Cardiac muscle cell (in vitro differentiated cells and primary cell): ENCODE data around the gene MAT2B. TPM values are rescaled to one million over a fixed set of nuclear protein-coding genes. Genes with fewer than 3 reads are reported as not detected.
A peak's percentile ranks its signal among the peaks of the same experiment; 100 is the strongest.

Experiments
- DNase-seq, 2 donors: peaks; one replicate each; pipeline versions ENCODE4 v3.0.0 to v3.0.0-alpha.2; 2010 to 2017; ENCODE audit warnings: low read depth in 1 of 2, low spot score in 1 of 2
- H3K27ac ChIP-seq: fragments of 200-600 bp; sonication (generic); 2 replicates; pipeline ENCODE4 v1.5.1; 2016
- H3K27me3 ChIP-seq: fragments of 200-600 bp; sonication (generic); 2 replicates; pipeline ENCODE4 v1.6.0; 2016; ENCODE audit warnings: control low read depth
- H3K36me3 ChIP-seq: fragments of 200-600 bp; sonication (generic); 2 replicates; pipeline ENCODE4 v1.5.1; 2016; ENCODE audit warnings: control low read depth
- H3K4me1 ChIP-seq: fragments of 200-600 bp; sonication (generic); 2 replicates; pipeline ENCODE4 v1.8.1; 2017; ENCODE audit warnings: low read depth, mild to moderate bottlenecking, mixed run types
- H3K4me3 ChIP-seq: fragments of 200-600 bp; sonication (generic); 2 replicates; pipeline ENCODE4 v1.5.1; 2016; ENCODE audit warnings: mild to moderate bottlenecking
- H3K9me3 ChIP-seq: fragments of 200-600 bp; sonication (generic); 2 replicates; pipeline ENCODE4 v1.5.1; 2017; ENCODE audit warnings: low read depth, mild to moderate bottlenecking, control low read depth
- CTCF ChIP-seq: IDR thresholded peaks from 2 replicates; pipeline ENCODE4 v1.5.1; 2012; ENCODE audit warnings: low read depth, mild to moderate bottlenecking, low read length
- polyA plus RNA-seq: library from polyadenylated mRNA; unstranded; fragments of >200 nt; fragmentation: Nextera tagmentation; extraction: Ambion mirVana; gene quantifications from 2 replicates; pipeline ENCODE4 v1.2.1, GENCODE V29; 2016
- total RNA-seq: library from RNA; depleted of rRNA; stranded (reverse); fragments of >200 nt; gene quantifications from 2 replicates; pipeline ENCODE4 v1.2.3, GENCODE V29; 2016

Gene MAT2B
- total and polyA plus RNA-seq, 2 experiments from 2014 or later = 30.2 to 38.3 TPM

- Histone ChIP-seq H3K9me3 (no peaks in the 10 kb centered on the region), H3K4me3 (no peak overlapping the region), H3K4me1 (peaks cover 3% of the 10 kb centered on the region), H3K27ac (no peak overlapping the region), H3K36me3 (no peaks in the 10 kb centered on the region), H3K27me3 (peaks cover 8% of the 10 kb centered on the region)
- no peak for DNase-seq
- no peak for TF ChIP-seq CTCF
Measured at GRCh38 chr5:163561339-163561738, 55.9 kb downstream of the MAT2B start.

- Histone ChIP-seq H3K9me3 (no peaks in the 10 kb centered on the region), H3K36me3 (no peaks in the 10 kb centered on the region), H3K4me1 (peaks cover 3% of the 10 kb centered on the region), H3K27ac (no peak overlapping the region), H3K27me3 (peaks cover 16% of the 10 kb centered on the region), H3K4me3 (no peak overlapping the region)
- no peak for TF ChIP-seq CTCF
- no peak for DNase-seq
Measured at GRCh38 chr5:163562071-163562470, 56.7 kb downstream of the MAT2B start.

- no peak for DNase-seq
- no peak for TF ChIP-seq CTCF
- peaks cover 21% of the 10 kb centered on the region for H3K27me3 ChIP-seq
- H3K9me3 ChIP-seq = no peaks in the 10 kb centered on the region
- no peak overlapping the region for H3K4me3 ChIP-seq
- H3K4me1 ChIP-seq = peaks cover 3% of the 10 kb centered on the region
- H3K27ac ChIP-seq = no peak overlapping the region
- H3K36me3 ChIP-seq = no peaks in the 10 kb centered on the region
Measured at GRCh38 chr5:163563112-163563511, 57.7 kb downstream of the MAT2B start.

GRCh38 chr5:163563880-163564279, 58.5 kb downstream of the MAT2B start:
- peaks cover 3% of the 10 kb centered on the region for H3K4me1 ChIP-seq
- no peak for TF ChIP-seq CTCF
- DNase-seq = no peak
- H3K9me3 ChIP-seq = no peaks in the 10 kb centered on the region
- H3K4me3 ChIP-seq = no peak overlapping the region
- no peaks in the 10 kb centered on the region for H3K36me3 ChIP-seq
- H3K27me3 ChIP-seq = peaks cover 28% of the 10 kb centered on the region
- no peak overlapping the region for H3K27ac ChIP-seq

- no peak overlapping the region for H3K4me3 ChIP-seq
- H3K4me1 ChIP-seq = peaks cover 3% of the 10 kb centered on the region
- peak; percentile 86 for TF ChIP-seq CTCF
- no peaks in the 10 kb centered on the region for H3K9me3 ChIP-seq
- H3K27ac ChIP-seq = no peak overlapping the region
- H3K36me3 ChIP-seq = no peaks in the 10 kb centered on the region
- peaks cover 28% of the 10 kb centered on the region for H3K27me3 ChIP-seq
- DNase-seq = peak; percentile 67 to 76
Measured at GRCh38 chr5:163564321-163564938, 59.0 kb downstream of the MAT2B start.
